Skin epidermis (tissue), 12 donors: ENCODE data around the gene MRPS6.

Source experiments
- H3K27ac ChIP-seq, 21 experiments: fragments of 200-600 bp; sonication (generic) in 11 of 21; one replicate each; pipeline ENCODE4 v1.5.0; 2020; ENCODE audit warnings: mild to moderate bottlenecking in 3 of 21, inconsistent platforms in 2 of 21, moderate library complexity in 2 of 21
- H3K4me3 ChIP-seq, 7 experiments: fragments of 200-600 bp; sonication (generic) in 2 of 7; one replicate each; pipeline ENCODE4 v1.5.0; 2020; ENCODE audit warnings: inconsistent platforms in 2 of 7, mild to moderate bottlenecking in 2 of 7, moderate library complexity in 1 of 7

Gene MRPS6

DNA sequence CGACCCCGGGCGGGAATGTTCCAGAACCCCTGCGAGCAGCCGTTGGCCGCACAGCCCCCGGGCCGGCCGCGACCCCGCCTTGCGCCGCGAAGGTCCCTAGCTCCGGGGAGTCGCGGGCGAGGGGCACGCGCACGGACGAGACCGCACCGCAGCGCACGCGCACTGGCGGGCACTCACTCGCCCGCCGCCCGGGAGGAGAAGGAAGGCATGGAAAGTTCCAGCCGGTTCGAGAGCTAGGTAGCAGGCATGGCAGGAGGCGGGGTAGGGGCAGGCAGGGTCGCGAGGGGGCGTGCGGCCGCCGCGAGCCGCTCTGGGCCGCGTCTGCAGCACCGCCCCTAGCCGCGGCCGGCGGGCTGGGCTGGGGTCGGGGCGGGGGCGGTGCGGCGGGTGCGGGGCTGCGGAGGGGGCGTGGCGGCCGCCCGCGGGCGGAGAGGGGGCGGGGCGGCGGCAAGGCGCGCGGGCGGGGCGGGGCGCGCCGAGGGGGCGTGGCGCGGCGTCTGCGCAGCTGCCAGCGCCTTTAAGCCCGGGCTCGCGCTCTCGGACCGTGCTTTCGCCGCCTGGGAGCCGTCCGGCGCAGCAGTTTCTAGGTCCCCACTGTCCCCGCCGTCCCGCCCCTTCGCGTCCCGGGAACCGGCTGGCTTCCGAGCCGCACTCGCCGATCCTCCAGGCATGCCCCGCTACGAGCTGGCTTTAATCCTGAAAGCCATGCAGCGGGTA, at the start of gene MRPS6, which contains the start of gene SLC5A3:
MRPS6 (plus strand) TSS at position 547 of the 717 bp plus-strand sequence; CDS start at position 670, 123 bp downstream.
SLC5A3 (plus strand) TSS at position 547 of the 717 bp plus-strand sequence. CDS start 21,621 bp downstream, outside the sequence.
- peak within 1 kb of the TSS; percentile 73 to 94 (median 87) for H3K27ac ChIP-seq
- peak within 1 kb of the TSS; percentile 67 to 82 (median 73) for H3K4me3 ChIP-seq

DNA sequence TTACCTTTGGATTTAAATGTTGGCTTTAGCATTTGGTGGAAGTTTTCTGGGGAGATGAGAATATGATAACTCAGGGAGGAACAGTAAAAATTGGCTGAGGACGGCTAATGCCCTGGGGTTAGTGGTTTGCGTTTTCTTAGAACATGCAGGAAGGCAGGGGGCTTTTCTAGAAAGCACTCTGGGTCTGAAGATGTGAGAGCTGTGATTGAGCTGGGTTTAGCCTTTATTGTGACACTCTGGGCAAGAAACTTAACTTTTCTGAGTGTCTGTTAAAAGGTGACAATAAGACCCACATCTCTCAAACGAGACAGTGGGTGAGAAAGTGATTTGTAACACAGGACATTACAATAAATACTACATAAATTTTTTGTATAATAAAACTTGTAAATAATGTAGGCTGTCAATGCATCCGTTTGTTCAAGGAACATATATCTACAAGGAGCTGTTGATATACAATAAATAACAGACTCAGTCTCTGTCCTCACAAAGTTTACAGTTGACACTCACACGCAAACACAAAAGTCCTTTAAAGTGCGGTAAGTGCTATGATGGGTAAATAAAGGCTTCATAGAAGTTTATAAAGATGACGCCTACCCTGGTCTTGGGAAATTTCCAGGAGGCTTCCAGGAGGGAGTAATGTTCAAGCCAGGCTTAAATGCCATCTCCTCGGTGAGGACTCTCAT, 49.5 kb upstream of the MRPS6 start:
- Histone ChIP-seq H3K4me3 (no peak overlapping the region), H3K27ac (no peak overlapping the region)

DNA sequence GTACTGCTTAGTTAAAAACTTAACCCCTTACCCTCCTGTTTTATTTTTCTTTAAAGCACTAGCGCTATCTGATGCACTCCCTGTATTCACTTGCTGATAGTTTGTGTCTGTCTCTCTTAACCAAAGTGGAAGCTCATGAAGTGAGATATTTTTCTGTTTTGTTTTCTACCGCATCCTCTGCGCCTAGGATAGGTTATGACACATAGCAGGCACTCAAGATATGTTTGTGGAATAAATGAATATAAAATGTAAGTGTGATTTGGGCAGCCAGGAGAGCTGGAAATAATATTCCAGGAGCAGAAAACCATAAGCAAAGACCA, 49.0 kb upstream of the MRPS6 start:
- H3K27ac ChIP-seq: no peak overlapping the region
- H3K4me3 ChIP-seq: no peak overlapping the region

GRCh38 chr21:34027721-34028461, 45.5 kb upstream of the MRPS6 start:
- H3K27ac ChIP-seq: no peak overlapping the region
- no peak overlapping the region for H3K4me3 ChIP-seq

- Histone ChIP-seq H3K27ac (no peak overlapping the region), H3K4me3 (no peak overlapping the region)
Measured at GRCh38 chr21:34029743-34030528, 43.4 kb upstream of the MRPS6 start.

GRCh38 chr21:34031835-34032370, 41.5 kb upstream of the MRPS6 start:
- no peak overlapping the region for H3K4me3 ChIP-seq
- no peak overlapping the region for H3K27ac ChIP-seq

- Histone ChIP-seq H3K4me3 (no peak overlapping the region), H3K27ac (peak overlapping the region in 1 of 21 experiments; percentile 44)
Measured at GRCh38 chr21:34034369-34035014, 38.9 kb upstream of the MRPS6 start.

DNA sequence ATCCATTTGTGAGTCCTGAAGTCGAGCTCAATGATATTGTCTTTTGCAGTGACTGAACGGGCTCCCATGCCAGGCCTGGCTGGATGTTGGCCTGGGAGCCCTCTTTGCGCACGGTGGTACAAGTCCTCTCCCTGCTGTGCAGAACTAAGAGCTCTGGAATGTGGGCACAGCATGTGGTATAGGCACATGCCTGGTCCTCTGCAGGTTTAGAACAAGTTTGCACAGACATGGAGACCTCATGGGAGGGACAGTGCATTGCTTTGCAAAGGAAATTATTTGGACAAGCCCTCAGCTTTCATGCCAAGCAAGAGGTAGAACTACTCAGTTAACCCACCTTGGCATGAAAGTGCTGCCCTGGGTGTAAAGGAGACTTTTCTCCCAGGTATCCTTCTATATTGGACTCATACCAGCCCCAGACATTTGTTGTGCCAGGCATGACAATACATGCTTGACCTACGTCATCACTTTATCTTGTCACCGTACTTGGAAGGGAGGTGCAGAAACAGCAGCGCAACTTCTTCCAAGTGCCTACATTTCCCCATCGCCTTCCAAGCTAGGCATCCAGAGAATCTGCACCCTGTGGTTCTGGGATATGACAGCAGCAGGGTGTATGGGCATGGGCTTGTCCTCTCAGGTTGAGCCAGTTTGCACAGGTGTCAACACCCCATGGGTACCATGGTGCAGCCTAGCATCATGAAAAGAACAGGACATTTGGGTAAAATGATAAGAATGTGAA, 37.6 kb upstream of the MRPS6 start:
- Histone ChIP-seq H3K27ac (peak overlapping the region in 6 of 21 experiments; percentile 1 to 44 (median 20)), H3K4me3 (no peak overlapping the region)

GRCh38 chr21:34037009-34037795, 36.2 kb upstream of the MRPS6 start:
- H3K27ac ChIP-seq: no peak overlapping the region
- no peak overlapping the region for H3K4me3 ChIP-seq

- Histone ChIP-seq H3K4me3 (no peak overlapping the region), H3K27ac (no peak overlapping the region)
Measured at GRCh38 chr21:34039678-34040382, 33.5 kb upstream of the MRPS6 start.

DNA sequence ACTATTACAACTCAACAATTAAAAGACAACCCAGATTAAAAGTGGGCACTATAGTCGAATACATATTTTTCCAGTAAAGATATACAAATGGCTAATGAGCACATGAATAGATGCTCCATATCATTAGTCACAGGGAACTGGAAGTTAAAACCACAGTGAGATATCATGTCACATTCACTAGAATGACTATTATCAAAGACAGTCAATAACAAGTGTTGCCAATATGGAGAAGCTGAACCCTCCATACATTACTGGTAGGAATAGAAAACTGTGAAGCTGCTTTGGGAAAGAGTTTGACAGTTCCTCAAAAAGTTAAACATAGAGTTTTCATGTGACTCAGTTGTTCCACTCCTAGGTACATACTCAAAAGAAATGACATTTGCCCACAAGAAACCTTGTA, 30.6 kb upstream of the MRPS6 start:
- no peak overlapping the region for H3K27ac ChIP-seq
- no peak overlapping the region for H3K4me3 ChIP-seq

GRCh38 chr21:34043333-34043732, 30.0 kb upstream of the MRPS6 start:
- no peak overlapping the region for H3K4me3 ChIP-seq
- no peak overlapping the region for H3K27ac ChIP-seq

- no peak overlapping the region for H3K27ac ChIP-seq
Measured at GRCh38 chr21:34046917-34047316, 26.5 kb upstream of the MRPS6 start.

GRCh38 chr21:34047835-34048234, 25.5 kb upstream of the MRPS6 start:
- no peak overlapping the region for H3K27ac ChIP-seq
- H3K4me3 ChIP-seq: no peak overlapping the region

More at GRCh38 chr21:34046917-34047316, 26.5 kb upstream of the MRPS6 start:
- no peak overlapping the region for H3K4me3 ChIP-seq

DNA sequence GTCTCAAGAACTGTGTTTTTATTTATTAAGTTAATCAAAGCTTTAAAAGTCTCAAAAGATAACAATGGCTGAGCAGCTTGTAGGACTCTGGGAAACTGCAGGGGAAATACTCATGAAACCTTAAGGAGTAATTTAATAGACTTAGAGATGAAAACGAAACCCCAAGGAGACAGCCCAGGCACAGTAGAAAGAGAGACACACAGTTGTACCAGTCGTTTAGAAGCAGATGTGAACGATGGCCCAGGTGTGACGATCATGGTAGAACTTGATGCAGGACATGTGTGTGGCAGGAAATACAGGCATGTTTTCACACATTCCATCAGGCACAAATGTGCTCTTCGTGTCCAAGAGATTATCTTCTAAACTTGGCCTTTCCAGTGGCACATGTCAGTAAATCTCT, 21.2 kb upstream of the MRPS6 start:
- no peak overlapping the region for H3K27ac ChIP-seq
- H3K4me3 ChIP-seq: no peak overlapping the region

DNA sequence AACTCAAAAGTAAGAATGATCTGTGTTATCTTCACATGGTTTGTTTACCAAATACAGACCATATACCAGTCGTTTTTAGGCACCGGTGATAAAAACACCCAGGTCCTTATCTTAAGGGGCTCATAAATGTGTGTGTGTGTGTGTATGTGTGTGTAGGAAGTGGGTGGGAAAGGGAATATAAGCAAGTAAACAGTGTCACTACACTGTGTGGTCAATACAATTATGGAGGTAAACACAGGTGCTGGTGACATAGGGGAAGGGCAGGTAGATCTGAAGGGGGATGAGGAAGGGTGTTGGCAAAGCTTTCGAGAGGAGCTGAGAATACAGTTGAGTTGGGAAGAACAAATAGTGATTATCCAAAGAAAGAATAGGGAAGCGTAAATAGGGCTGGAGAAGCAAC, 19.1 kb upstream of the MRPS6 start:
- Histone ChIP-seq H3K4me3 (no peak overlapping the region), H3K27ac (no peak overlapping the region)

DNA sequence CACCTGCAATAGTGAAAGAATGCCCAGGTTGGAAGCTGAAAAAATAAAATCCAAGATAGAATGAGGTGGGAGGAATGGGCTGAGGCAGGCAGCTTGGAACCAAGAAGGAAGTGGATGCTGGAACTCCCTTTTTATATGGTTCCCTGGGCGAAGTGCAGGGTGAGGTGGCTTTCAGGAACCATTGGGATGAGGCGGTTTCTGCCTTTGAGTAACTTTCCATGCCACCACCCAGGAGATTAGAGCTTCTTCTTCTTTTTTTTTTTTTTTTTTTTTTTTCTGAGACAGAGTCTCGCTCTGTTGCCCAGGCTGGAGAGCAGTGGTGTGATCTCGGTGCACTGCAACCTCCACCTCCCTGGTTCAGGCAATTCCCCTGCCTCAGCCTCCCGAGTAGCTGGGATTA, 17.8 kb upstream of the MRPS6 start:
- no peak overlapping the region for H3K4me3 ChIP-seq
- H3K27ac ChIP-seq: no peak overlapping the region
